Loucy (cell line): Measurements from ENCODE around the gene TAF10.

ENCODE experiments used
- CTCF ChIP-seq: fragments of 200-600 bp; sonication (generic); conservative IDR thresholded peaks from 2 replicates; pipeline ENCODE4 v1.5.1; 2014; ENCODE audit warnings: mild to moderate bottlenecking, antibody characterized with exemption, low read length
- EZH2phosphoT487 ChIP-seq: fragments of 200-600 bp; IDR thresholded peaks from 2 replicates; pipeline ENCODE4 v1.6.1; 2018; ENCODE audit warnings: antibody characterized with exemption, mild to moderate bottlenecking, moderate library complexity, borderline replicate concordance

GRCh38 chr11:6617315-6617781 lies 5.3 kb upstream of the TAF10 start:
- TF ChIP-seq CTCF, result no peak
- TF ChIP-seq EZH2phosphoT487, result no peak
